ENCODE measurements around the gene RNF180.

RNF180 gene

GRCh38 chr5:64165500-64166200, at the start of gene RNF180:
RNF180 (plus strand) TSS chr5:64165843; CDS start chr5:64200808, 34,965 bp downstream.
- DNase-seq = no peak

GRCh38 chr5:64125521-64125920, 40.1 kb upstream of the RNF180 start:
- DNase-seq = no peak

GRCh38 chr5:64126202-64126741, 39.4 kb upstream of the RNF180 start:
- DNase-seq = no peak

GRCh38 chr5:64140018-64140417, 25.6 kb upstream of the RNF180 start:
- no peak for DNase-seq

- DNase-seq = peak; percentile 9
These were observed 21.0 kb upstream of the RNF180 start for GRCh38 chr5:64144425-64145215.

- no peak for DNase-seq
These were observed 20.3 kb upstream of the RNF180 start for GRCh38 chr5:64145216-64145895.

- no peak for DNase-seq
These were observed 18.3 kb upstream of the RNF180 start for GRCh38 chr5:64147379-64147778.

- peak; percentile 37 for DNase-seq
These were observed 17.7 kb upstream of the RNF180 start for GRCh38 chr5:64147849-64148441.

- no peak for DNase-seq
These were observed 16.4 kb upstream of the RNF180 start for GRCh38 chr5:64149268-64149667.

- no peak for DNase-seq
These were observed 15.7 kb upstream of the RNF180 start for GRCh38 chr5:64149857-64150521.

GRCh38 chr5:64156261-64156660, 9.4 kb upstream of the RNF180 start:
- peak; percentile 28 for DNase-seq

GRCh38 chr5:64158827-64159226, 6.8 kb upstream of the RNF180 start:
- DNase-seq = peak; percentile 31

GRCh38 chr5:64160201-64160600, 5.4 kb upstream of the RNF180 start:
- DNase-seq = no peak

GRCh38 chr5:64161420-64161819, 4.2 kb upstream of the RNF180 start:
- DNase-seq = no peak

- DNase-seq = no peak
These were observed 2.5 kb upstream of the RNF180 start for GRCh38 chr5:64163135-64163534.

GRCh38 chr5:64163746-64164145, 1.9 kb upstream of the RNF180 start:
- DNase-seq = no peak

- DNase-seq = peak; percentile 4
These were observed 1.5 kb upstream of the RNF180 start for GRCh38 chr5:64164166-64164565.

GRCh38 chr5:64165160-64165499, 513 bp upstream of the RNF180 start:
- DNase-seq = peak; percentile 8

- no peak for DNase-seq
These were observed 737 bp downstream of the RNF180 start for GRCh38 chr5:64166201-64166959.

- DNase-seq = no peak
These were observed 10.7 kb downstream of the RNF180 start for GRCh38 chr5:64176301-64176700.

GRCh38 chr5:64180661-64181343, 15.2 kb downstream of the RNF180 start:
- DNase-seq = no peak
